ENCODE results near the gene ARMH3.

DNA sequence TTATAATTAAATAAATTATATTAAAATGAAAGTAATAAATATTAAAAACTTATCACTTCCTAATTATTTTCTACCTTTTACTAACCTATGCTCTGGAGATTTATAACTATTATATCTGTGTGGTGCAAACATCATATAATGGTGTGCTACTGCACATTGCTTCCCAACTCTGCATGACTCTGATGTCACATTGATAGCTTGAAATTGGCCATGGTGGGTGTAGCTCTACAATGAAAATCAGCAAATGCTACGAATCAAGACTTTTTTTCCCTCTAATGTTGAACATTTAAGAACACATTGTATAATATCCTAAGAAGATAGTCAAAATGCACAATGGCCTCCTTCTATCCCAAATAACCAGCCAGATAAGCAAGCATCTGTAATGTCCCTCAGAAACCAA, 99.1 kb downstream of the ARMH3 start:
- TF ChIP-seq, protein P1, sequence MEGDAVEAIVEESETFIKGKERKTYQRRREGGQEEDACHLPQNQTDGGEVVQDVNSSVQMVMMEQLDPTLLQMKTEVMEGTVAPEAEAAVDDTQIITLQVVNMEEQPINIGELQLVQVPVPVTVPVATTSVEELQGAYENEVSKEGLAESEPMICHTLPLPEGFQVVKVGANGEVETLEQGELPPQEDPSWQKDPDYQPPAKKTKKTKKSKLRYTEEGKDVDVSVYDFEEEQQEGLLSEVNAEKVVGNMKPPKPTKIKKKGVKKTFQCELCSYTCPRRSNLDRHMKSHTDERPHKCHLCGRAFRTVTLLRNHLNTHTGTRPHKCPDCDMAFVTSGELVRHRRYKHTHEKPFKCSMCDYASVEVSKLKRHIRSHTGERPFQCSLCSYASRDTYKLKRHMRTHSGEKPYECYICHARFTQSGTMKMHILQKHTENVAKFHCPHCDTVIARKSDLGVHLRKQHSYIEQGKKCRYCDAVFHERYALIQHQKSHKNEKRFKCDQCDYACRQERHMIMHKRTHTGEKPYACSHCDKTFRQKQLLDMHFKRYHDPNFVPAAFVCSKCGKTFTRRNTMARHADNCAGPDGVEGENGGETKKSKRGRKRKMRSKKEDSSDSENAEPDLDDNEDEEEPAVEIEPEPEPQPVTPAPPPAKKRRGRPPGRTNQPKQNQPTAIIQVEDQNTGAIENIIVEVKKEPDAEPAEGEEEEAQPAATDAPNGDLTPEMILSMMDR (IDR thresholded peaks at IDR 0.05 in 4 of 5, conservative IDR thresholded peaks at IDR 0.05 in 1 of 5), result no peak
- no peak for TF ChIP-seq POLR2A (IDR thresholded peaks at IDR 0.05)

Data from gastrocnemius medialis (tissue), 4 donors.